Gastroesophageal sphincter (tissue), 4 donors: ENCODE results near the gene PLEKHM3. TPM values are rescaled to one million over a fixed set of nuclear protein-coding genes. Genes with fewer than 3 reads are reported as not detected.

Source experiments
- ATAC-seq: fragments of 150-250 bp; one replicate; pipeline ENCODE4 v1.9.1; 2016; ENCODE audit warnings: mild to moderate bottlenecking, moderate library complexity
- H3K27ac ChIP-seq, 4 donors: fragments of 200-600 bp; sonication (generic) in 3 of 4; 1 replicate in 3 of 4; 2 replicates in 1 of 4; pipeline ENCODE4 v1.5.1; 2016 to 2019
- H3K27me3 ChIP-seq: fragments of 200-600 bp; sonication (generic); one replicate; pipeline ENCODE4 v1.5.1; 2019
- H3K36me3 ChIP-seq, 2 donors: fragments of 200-600 bp; sonication (generic); one replicate each; pipeline ENCODE4 v1.5.1; 2019; ENCODE audit warnings: control low read depth in 1 of 2
- H3K4me1 ChIP-seq, 3 donors: fragments of 200-600 bp; sonication (generic); 1 replicate in 2 of 3; 2 replicates in 1 of 3; pipeline ENCODE4 v1.5.1; 2016 to 2019; ENCODE audit warnings: control low read depth in 2 of 3
- H3K4me3 ChIP-seq, 2 donors: fragments of 200-600 bp; sonication (generic); one replicate each; pipeline ENCODE4 v1.5.1; 2019; ENCODE audit warnings: mild to moderate bottlenecking in 1 of 2, moderate library complexity in 1 of 2
- H3K9me3 ChIP-seq, 3 donors: fragments of 200-600 bp; sonication (generic); one replicate each; pipeline ENCODE4 v1.5.1; 2017 to 2019; ENCODE audit warnings: control low read depth in 2 of 3
- CTCF ChIP-seq, 4 experiments: fragments of 200-600 bp in 2 of 4; fragments of 450-650 bp in 2 of 4; sonication (generic) in 1 of 4; IDR thresholded peaks; one replicate each; pipeline ENCODE4 v1.5.1; 2017 to 2019; ENCODE audit warnings: antibody characterized with exemption in 4 of 4, mild to moderate bottlenecking in 2 of 4, moderate library complexity in 2 of 4
- EP300 ChIP-seq: sonication (generic); formaldehyde crosslinking; IDR thresholded peaks from one replicate; pipeline ENCODE4 v1.6.1; 2017; ENCODE audit warnings: antibody characterized with exemption, mild to moderate bottlenecking
- POLR2A ChIP-seq, 2 donors: fragments of 450-650 bp; IDR thresholded peaks; one replicate each; pipeline ENCODE4 v1.6.1; 2017; ENCODE audit warnings: antibody characterized with exemption in 2 of 2, mild to moderate bottlenecking in 2 of 2, moderate library complexity in 1 of 2
- POLR2AphosphoS5 ChIP-seq: sonication (generic); formaldehyde crosslinking; IDR thresholded peaks from one replicate; pipeline ENCODE4 v1.6.1; 2017; ENCODE audit warnings: antibody characterized with exemption
- WGBS, 2 donors: methylation state at CpG; one replicate each; pipeline ENCODE4 v1.1.5; 2018; ENCODE audit warnings: low coverage in 1 of 2; 5-methylcytosine and 5-hydroxymethylcytosine counted together
- total RNA-seq, 4 donors: library from RNA; depleted of rRNA; stranded (reverse); fragments of >200 nt; gene quantifications; one replicate each; pipeline ENCODE4 v1.1.0, GENCODE V29; 2016

The PLEKHM3 gene
- total RNA-seq, 4 donors from 2014 or later = 21.4 to 35.5 (median 29.7) TPM

- no peaks in the 10 kb centered on the region for H3K27me3 ChIP-seq
- H3K27ac ChIP-seq = no peak overlapping the region
- no peaks in the 10 kb centered on the region for H3K36me3 ChIP-seq
- no peaks in the 10 kb centered on the region for H3K9me3 ChIP-seq
- ATAC-seq = no peak
- 33 to 79% methylated on average over 1 to 9 of the region's 10 CpGs for WGBS, 2 donors
- TF ChIP-seq EP300 (no peak), POLR2A (IDR thresholded peaks at IDR 0.05) (no peak)
- no peak overlapping the region for H3K4me3 ChIP-seq
- no peaks in the 10 kb centered on the region for H3K4me1 ChIP-seq
Observed at GRCh38 chr2:207782238-207783030, 242.9 kb downstream of the PLEKHM3 start.

- TF ChIP-seq POLR2AphosphoS5 (no peak), CTCF (IDR thresholded peaks at IDR 0.05) (no peak)
- 75% methylated on average over 5 of the region's 11 CpGs; no CpG with 5 or more reads in 1 of the 2 donors for WGBS, 2 donors
- H3K4me3 ChIP-seq = no peak overlapping the region
Observed at GRCh38 chr2:207779523-207779922, 245.8 kb downstream of the PLEKHM3 start.

GRCh38 chr2:207778298-207778882 is 246.9 kb downstream of the PLEKHM3 start:
- Histone ChIP-seq H3K4me3 (no peak overlapping the region), H3K4me1 (no peaks in the 10 kb centered on the region), H3K27ac (no peak overlapping the region), H3K27me3 (no peaks in the 10 kb centered on the region), H3K9me3 (no peaks in the 10 kb centered on the region), H3K36me3 (no peaks in the 10 kb centered on the region)
- 80 to 100% methylated on average over 1 to 2 of the region's 4 CpGs for WGBS, 2 donors
- ATAC-seq = no peak
- TF ChIP-seq POLR2AphosphoS5 (no peak), CTCF (IDR thresholded peaks at IDR 0.05) (no peak), POLR2A (IDR thresholded peaks at IDR 0.05) (no peak), EP300 (no peak)

More at GRCh38 chr2:207779523-207779922, 245.8 kb downstream of the PLEKHM3 start:
- no peaks in the 10 kb centered on the region for H3K4me1 ChIP-seq
- H3K27ac ChIP-seq = no peak overlapping the region
- H3K36me3 ChIP-seq = no peaks in the 10 kb centered on the region
- H3K27me3 ChIP-seq = no peaks in the 10 kb centered on the region
- H3K9me3 ChIP-seq = no peaks in the 10 kb centered on the region
- ATAC-seq = no peak

GRCh38 chr2:207777124-207777523 is 248.2 kb downstream of the PLEKHM3 start:
- 88 to 93% methylated on average over 2 to 6 of the region's 6 CpGs for WGBS, 2 donors
- no peak for ATAC-seq
- no peaks in the 10 kb centered on the region for H3K36me3 ChIP-seq
- H3K27ac ChIP-seq = no peak overlapping the region
- no peak for TF ChIP-seq POLR2AphosphoS5
- no peak for TF ChIP-seq EP300
- no peak for TF ChIP-seq POLR2A (IDR thresholded peaks at IDR 0.05)
- TF ChIP-seq CTCF (IDR thresholded peaks at IDR 0.05) = no peak
- no peaks in the 10 kb centered on the region for H3K27me3 ChIP-seq
- H3K4me1 ChIP-seq = no peaks in the 10 kb centered on the region
- H3K9me3 ChIP-seq = no peaks in the 10 kb centered on the region
- no peak overlapping the region for H3K4me3 ChIP-seq

- ATAC-seq = no peak
- no peak for TF ChIP-seq EP300
- TF ChIP-seq POLR2AphosphoS5 = no peak
- no peak for TF ChIP-seq CTCF (IDR thresholded peaks at IDR 0.05)
- no peak for TF ChIP-seq POLR2A (IDR thresholded peaks at IDR 0.05)
- no peaks in the 10 kb centered on the region for H3K36me3 ChIP-seq
- no peaks in the 10 kb centered on the region for H3K27me3 ChIP-seq
- no peak overlapping the region for H3K4me3 ChIP-seq
- no peak overlapping the region for H3K27ac ChIP-seq
- H3K9me3 ChIP-seq = no peaks in the 10 kb centered on the region
- peaks cover 0 to 4% (median 0%) of the 10 kb centered on the region in 3 donors for H3K4me1 ChIP-seq
- 82 to 83% methylated on average over 3 of the region's 3 CpGs for WGBS, 2 donors
Observed at GRCh38 chr2:207775473-207775872, 249.9 kb downstream of the PLEKHM3 start.
